Measurements from ENCODE around the gene SLC1A7. TPM values are rescaled to one million over a fixed set of nuclear protein-coding genes. Genes with fewer than 3 reads are reported as not detected.

SLC1A7 gene
- total RNA-seq, 1 donor from 2014 or later, result not detected

- no peaks in the 10 kb centered on the region for H3K27me3 ChIP-seq (ENCODE audit: control insufficient read depth, insufficient read depth, low read length)
- TF ChIP-seq, protein P1, sequence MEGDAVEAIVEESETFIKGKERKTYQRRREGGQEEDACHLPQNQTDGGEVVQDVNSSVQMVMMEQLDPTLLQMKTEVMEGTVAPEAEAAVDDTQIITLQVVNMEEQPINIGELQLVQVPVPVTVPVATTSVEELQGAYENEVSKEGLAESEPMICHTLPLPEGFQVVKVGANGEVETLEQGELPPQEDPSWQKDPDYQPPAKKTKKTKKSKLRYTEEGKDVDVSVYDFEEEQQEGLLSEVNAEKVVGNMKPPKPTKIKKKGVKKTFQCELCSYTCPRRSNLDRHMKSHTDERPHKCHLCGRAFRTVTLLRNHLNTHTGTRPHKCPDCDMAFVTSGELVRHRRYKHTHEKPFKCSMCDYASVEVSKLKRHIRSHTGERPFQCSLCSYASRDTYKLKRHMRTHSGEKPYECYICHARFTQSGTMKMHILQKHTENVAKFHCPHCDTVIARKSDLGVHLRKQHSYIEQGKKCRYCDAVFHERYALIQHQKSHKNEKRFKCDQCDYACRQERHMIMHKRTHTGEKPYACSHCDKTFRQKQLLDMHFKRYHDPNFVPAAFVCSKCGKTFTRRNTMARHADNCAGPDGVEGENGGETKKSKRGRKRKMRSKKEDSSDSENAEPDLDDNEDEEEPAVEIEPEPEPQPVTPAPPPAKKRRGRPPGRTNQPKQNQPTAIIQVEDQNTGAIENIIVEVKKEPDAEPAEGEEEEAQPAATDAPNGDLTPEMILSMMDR (IDR thresholded peaks at IDR 0.05; ENCODE audit: insufficient read depth, low read length, poor library complexity, severe bottlenecking), result no peak
- peak overlapping the region; percentile 5 for H3K4me3 ChIP-seq (ENCODE audit: low read depth, low read length)
- H3K36me3 ChIP-seq (ENCODE audit: control insufficient read depth, insufficient read depth, low read length), result no peaks in the 10 kb centered on the region
- peak; percentile 98 for DNase-seq (ENCODE audit: low read depth)
Measured at GRCh38 chr1:53145942-53146708, 3.7 kb upstream of the SLC1A7 start.

GRCh38 chr1:53145619-53145941 is 3.1 kb upstream of the SLC1A7 start:
- Histone ChIP-seq H3K4me3 (ENCODE audit: low read depth, low read length) (no peak overlapping the region), H3K27me3 (ENCODE audit: control insufficient read depth, insufficient read depth, low read length) (no peaks in the 10 kb centered on the region), H3K36me3 (ENCODE audit: control insufficient read depth, insufficient read depth, low read length) (no peaks in the 10 kb centered on the region)
- TF ChIP-seq, protein P1 (IDR thresholded peaks at IDR 0.05; ENCODE audit: insufficient read depth, low read length, poor library complexity, severe bottlenecking), result no peak
- no peak for DNase-seq (ENCODE audit: low read depth)

DNA sequence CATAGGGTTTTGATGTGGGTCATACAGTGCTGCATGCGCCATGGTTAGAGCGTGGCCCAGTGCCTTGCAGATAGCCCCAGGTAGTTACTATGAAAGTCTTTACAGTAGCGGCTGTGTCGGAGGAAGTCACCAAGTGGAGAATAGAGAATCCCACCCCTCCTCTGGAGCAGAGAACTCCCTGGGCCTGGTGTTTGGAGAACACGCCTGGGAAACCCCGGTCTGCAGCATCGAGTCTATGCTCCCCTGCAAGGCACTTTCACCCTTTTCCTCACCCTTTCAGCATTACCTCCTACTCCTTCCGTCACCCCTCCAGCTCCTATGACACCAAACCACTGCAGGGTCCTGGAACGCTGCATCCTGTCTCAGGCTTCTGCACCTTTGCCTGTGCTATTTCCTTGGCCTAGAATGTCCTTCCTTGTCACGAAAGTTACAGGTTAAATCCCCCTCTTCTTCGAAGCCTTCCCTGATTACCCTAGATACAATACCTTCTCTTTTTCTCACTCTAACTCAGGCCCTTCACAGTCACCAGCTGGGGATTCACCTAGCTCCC is 2.7 kb upstream of the SLC1A7 start:
- no peak for DNase-seq (ENCODE audit: low read depth)
- no peak overlapping the region for H3K4me3 ChIP-seq (ENCODE audit: low read depth, low read length)
- no peaks in the 10 kb centered on the region for H3K36me3 ChIP-seq (ENCODE audit: control insufficient read depth, insufficient read depth, low read length)
- TF ChIP-seq, protein P1 (IDR thresholded peaks at IDR 0.05; ENCODE audit: insufficient read depth, low read length, poor library complexity, severe bottlenecking), result no peak
- no peaks in the 10 kb centered on the region for H3K27me3 ChIP-seq (ENCODE audit: control insufficient read depth, insufficient read depth, low read length)

- H3K27me3 ChIP-seq (ENCODE audit: control insufficient read depth, insufficient read depth, low read length), result no peaks in the 10 kb centered on the region
- no peak overlapping the region for H3K4me3 ChIP-seq (ENCODE audit: low read depth, low read length)
- TF ChIP-seq, protein P1 (IDR thresholded peaks at IDR 0.05; ENCODE audit: insufficient read depth, low read length, poor library complexity, severe bottlenecking), result no peak
- no peaks in the 10 kb centered on the region for H3K36me3 ChIP-seq (ENCODE audit: control insufficient read depth, insufficient read depth, low read length)
- DNase-seq (ENCODE audit: low read depth), result no peak
Measured at GRCh38 chr1:53144201-53144600, 1.8 kb upstream of the SLC1A7 start.

- TF ChIP-seq, protein P1 (IDR thresholded peaks at IDR 0.05; ENCODE audit: insufficient read depth, low read length, poor library complexity, severe bottlenecking), result no peak
- H3K4me3 ChIP-seq (ENCODE audit: low read depth, low read length), result no peak overlapping the region
- no peaks in the 10 kb centered on the region for H3K36me3 ChIP-seq (ENCODE audit: control insufficient read depth, insufficient read depth, low read length)
- no peaks in the 10 kb centered on the region for H3K27me3 ChIP-seq (ENCODE audit: control insufficient read depth, insufficient read depth, low read length)
- no peak for DNase-seq (ENCODE audit: low read depth)
Measured at GRCh38 chr1:53143527-53143926, 1.1 kb upstream of the SLC1A7 start.
